GM12875 (cell line): ENCODE data around the gene WNT7A.

Source experiments
- H3K4me3 ChIP-seq: one replicate; pipeline ENCODE4 v1.5.1; 2011; ENCODE audit warnings: low read depth, low read length, control low read depth
- TF ChIP-seq, protein P1 (sequence below): IDR thresholded peaks from 2 replicates; pipeline ENCODE4 v1.5.1; 2011; ENCODE audit warnings: low read depth, mild to moderate bottlenecking, control low read depth, inconsistent platforms, low read length, moderate library complexity, borderline replicate concordance; ENCODE audit not compliant: insufficient read depth

The WNT7A gene

DNA sequence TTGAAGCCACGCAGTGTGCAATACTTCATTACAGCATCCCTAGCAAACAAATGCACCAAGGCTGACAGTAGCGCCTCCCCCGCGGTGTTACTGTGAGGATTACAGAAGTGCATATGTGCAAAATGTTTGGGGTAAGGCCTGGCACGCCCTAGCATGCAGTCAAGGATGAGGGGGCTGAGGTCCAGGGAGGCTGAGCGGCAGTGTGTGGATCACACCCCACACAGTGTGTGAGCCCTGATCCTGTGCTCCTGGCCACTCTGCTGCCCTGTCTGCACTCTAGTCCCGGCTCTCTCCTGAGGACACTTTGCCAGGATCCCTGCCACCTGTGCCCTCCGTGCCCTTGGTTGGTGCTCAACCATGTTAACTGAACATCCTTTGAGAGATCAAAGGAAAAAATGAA lies 71.3 kb downstream of the WNT7A start:
- TF ChIP-seq, protein P1, sequence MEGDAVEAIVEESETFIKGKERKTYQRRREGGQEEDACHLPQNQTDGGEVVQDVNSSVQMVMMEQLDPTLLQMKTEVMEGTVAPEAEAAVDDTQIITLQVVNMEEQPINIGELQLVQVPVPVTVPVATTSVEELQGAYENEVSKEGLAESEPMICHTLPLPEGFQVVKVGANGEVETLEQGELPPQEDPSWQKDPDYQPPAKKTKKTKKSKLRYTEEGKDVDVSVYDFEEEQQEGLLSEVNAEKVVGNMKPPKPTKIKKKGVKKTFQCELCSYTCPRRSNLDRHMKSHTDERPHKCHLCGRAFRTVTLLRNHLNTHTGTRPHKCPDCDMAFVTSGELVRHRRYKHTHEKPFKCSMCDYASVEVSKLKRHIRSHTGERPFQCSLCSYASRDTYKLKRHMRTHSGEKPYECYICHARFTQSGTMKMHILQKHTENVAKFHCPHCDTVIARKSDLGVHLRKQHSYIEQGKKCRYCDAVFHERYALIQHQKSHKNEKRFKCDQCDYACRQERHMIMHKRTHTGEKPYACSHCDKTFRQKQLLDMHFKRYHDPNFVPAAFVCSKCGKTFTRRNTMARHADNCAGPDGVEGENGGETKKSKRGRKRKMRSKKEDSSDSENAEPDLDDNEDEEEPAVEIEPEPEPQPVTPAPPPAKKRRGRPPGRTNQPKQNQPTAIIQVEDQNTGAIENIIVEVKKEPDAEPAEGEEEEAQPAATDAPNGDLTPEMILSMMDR = no peak
- no peak overlapping the region for H3K4me3 ChIP-seq

DNA sequence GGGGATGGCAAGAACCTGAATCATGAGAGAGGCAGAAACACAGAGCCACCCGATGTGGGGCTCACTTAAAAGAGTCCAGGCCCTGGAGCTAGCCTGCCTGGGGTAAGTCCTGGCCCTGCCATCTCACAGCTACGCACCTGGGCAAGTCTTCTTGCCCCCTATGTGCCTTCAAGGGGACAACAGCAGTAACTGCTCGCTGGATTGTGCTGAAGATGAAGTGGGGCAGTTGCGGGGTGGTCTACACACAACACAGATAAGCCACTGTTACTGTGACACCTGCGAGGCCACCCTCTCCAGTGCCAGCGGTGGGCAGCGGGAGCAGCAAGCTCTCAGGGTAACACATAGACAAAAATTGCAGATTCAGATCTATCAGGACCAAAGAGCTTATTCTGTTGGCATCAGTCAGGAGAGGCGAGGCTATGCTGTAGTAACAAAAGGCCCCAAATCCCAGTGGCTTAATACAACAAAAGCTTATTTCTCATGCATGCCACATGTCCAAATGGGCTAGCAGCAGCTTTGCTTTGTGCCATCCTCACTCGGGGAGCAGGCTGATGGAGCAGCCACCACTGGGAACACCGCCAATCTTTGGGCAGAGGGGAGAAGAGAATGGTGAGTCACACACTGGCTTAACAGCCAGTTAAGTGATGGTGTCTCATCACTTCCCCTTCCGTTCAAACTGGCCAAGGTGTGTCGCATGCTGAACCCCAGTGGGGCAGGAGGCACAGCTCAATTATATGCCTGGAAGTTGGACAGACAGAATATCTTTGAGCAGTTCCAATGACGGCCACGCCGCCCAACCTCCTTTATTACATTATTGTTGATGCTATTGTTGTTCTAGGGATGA lies 78.3 kb downstream of the WNT7A start:
- TF ChIP-seq, protein P1 = no peak

DNA sequence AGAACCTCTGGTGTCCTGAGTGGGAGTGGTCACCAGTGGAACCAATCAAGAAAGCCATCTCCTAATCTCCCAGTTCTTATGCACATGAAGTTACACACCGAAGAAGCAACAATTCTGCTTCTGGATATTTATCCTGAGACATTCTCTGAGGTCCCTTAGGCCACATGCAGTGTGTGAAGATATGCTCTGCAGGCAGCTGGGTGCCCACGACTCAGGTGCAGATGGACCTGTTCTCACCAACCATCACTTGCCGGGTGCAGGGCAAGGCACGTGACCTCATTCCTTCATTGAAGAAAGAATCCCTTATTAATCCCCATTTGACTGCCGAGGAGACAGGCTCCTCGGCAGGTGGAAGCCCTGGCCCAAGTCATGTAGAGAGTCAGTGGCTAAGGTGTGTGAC lies 79.8 kb downstream of the WNT7A start:
- TF ChIP-seq, protein P1 = no peak

More for the DNA sequence above, 78.3 kb downstream of the WNT7A start:
- no peak overlapping the region for H3K4me3 ChIP-seq

DNA sequence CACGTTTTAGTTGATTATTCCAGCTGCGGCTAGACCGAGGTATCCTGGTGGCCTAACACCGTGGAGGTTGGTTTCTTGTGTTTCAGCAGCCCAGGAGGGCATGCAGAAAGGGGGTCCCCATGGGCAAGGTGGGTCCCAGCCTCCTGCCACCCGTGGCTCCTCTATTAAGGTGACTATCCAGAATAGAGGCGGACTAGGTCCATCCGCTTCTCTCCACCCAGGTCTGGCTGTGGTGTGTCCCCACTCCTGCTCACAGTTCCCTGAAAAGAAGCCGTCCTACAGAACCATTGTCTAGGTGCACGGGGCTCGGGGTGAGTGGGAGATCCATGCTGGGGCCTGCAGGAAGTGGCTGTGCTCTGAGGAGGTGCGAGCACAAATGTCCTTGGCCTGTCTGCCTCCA lies 81.5 kb downstream of the WNT7A start:
- H3K4me3 ChIP-seq = no peak overlapping the region
- TF ChIP-seq, protein P1 = no peak

More for the DNA sequence above, 79.8 kb downstream of the WNT7A start:
- no peak overlapping the region for H3K4me3 ChIP-seq

DNA sequence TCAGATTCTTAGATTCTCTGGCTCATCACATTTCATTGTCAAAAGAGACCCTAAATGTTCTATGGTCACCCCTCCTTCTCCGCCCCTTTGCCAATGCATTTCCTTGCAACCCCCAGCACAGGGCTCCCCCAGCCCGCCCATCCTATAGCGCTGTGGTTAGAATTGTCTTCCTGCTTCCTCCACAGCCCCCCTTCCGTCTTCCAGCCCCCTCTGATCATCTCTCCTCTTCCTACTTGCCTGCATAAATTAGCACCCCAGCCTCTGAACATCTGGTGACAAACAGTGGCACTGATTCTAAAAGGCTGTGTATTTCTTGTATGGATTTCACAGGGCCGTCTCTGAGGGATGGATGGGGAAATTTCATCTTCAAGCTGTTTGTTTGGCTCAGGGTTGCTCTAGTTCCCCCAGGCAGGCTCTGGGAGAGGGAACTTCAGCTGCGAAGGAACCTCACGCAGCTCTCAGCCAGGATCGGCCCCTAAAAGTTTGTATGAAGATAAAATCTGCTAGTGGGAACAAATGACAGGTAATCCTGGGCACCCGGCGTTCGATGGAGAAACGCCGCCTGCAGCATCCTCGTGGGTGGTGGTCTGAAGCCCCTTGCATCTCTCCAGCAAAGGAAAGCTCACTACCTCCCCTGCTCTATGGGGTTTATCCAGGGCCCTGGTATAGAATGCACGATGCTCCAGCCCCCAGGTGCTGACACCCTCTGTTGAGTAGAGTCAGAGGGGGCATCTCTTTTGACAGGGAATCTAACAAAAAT lies 83.0 kb downstream of the WNT7A start:
- H3K4me3 ChIP-seq = no peak overlapping the region
- TF ChIP-seq, protein P1 = no peak

DNA sequence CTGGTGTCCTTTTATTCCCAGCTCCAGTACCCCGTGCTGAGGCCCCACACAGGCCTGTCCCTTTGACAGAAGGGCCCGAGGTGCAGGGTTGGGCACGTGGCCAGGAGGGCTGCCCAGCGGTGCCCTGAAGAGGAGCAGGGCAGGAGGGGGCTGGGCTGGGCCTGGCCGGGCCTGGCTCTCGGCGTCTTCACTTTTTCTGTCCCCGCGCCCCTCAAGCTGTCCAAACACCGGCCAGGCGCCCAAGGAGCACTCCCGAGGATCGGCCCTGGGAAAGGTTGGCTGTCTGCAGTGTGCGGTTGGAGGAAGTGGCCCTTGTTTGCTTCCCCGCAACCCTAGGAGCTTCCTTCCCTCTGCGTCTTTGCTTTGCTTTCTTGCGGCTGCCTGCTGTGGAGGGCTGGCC lies 84.1 kb downstream of the WNT7A start:
- TF ChIP-seq, protein P1 = no peak
- no peak overlapping the region for H3K4me3 ChIP-seq

DNA sequence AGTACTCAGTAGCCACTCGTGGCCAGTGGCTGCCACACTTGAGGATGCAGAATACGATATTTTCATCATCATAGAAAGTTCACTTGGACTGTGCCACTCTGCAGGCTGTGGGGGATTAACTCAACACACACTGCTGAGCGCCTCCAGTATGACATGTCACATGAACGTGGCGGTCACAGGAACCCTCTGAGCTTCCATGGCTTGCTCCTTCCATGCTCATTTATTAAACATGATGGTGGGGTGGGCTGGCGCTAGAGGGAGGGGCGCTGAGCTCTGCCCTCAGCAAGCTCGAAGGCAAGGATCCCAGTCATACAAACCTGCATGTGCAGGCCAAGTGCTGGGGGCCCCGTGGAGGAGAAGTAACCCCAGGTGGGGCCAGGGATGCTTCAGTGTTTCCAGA lies 85.5 kb downstream of the WNT7A start:
- TF ChIP-seq, protein P1 = no peak

More for the DNA sequence above, 85.5 kb downstream of the WNT7A start:
- no peak overlapping the region for H3K4me3 ChIP-seq
